Mammary epithelial cell (primary cell): ENCODE measurements around the gene SYTL3.
"Not testable (repeated sequence)": the region's sequence is repeated elsewhere in the genome, so short reads cannot be mapped to it uniquely, and the experiment has no call there.

Experiments used
- EZH2 ChIP-seq: IDR thresholded peaks from 2 replicates; pipeline ENCODE4 v1.6.1; 2012; ENCODE audit warnings: low read length, inconsistent platforms, borderline replicate concordance
- TF ChIP-seq, protein P1 (sequence below), 2 donors: IDR thresholded peaks in 1 of 2; conservative IDR thresholded peaks in 1 of 2; 2 replicates each; pipeline ENCODE4 v1.5.1; 2011 to 2012; ENCODE audit warnings: inconsistent platforms in 2 of 2, low read length in 2 of 2, mild to moderate bottlenecking in 2 of 2, control low read depth in 1 of 2, low read depth in 1 of 2; ENCODE audit not compliant: insufficient read depth in 1 of 2; ENCODE audit errors: extremely low read depth in 1 of 2

DNA sequence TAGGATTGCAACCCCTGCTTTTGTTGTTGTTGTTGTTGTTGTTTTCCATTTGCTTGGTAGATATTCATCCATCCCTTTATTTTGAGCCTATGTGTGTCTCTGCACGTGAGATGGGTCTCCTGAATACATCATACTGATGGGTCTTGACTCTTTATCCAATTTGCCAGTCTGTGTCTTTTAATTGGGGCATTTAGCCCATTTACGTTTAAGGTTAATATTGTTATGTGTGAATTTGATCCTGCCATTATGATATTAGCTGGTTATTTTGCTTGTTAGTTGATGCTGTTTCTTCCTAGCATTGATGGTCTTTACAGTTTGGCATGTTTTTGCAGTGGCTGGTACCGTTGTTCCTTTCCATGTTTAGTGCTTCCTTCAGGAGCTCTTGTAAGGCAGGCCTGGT is 31.6 kb upstream of the SYTL3 start:
- TF ChIP-seq, protein P1, sequence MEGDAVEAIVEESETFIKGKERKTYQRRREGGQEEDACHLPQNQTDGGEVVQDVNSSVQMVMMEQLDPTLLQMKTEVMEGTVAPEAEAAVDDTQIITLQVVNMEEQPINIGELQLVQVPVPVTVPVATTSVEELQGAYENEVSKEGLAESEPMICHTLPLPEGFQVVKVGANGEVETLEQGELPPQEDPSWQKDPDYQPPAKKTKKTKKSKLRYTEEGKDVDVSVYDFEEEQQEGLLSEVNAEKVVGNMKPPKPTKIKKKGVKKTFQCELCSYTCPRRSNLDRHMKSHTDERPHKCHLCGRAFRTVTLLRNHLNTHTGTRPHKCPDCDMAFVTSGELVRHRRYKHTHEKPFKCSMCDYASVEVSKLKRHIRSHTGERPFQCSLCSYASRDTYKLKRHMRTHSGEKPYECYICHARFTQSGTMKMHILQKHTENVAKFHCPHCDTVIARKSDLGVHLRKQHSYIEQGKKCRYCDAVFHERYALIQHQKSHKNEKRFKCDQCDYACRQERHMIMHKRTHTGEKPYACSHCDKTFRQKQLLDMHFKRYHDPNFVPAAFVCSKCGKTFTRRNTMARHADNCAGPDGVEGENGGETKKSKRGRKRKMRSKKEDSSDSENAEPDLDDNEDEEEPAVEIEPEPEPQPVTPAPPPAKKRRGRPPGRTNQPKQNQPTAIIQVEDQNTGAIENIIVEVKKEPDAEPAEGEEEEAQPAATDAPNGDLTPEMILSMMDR (conservative IDR thresholded peaks at IDR 0.05 in 1 of 2, IDR thresholded peaks at IDR 0.05 in 1 of 2; ENCODE audit: extremely low read depth in 1 of 2, insufficient read depth in 1 of 2, low read depth in 1 of 2, low read length in 2 of 2) = not testable (repeated sequence)
- TF ChIP-seq EZH2 = not testable (repeated sequence)
